ENCODE measurements around the gene DHCR24. TPM values are rescaled to one million over a fixed set of nuclear protein-coding genes. Genes with fewer than 3 reads are reported as not detected.

DHCR24 gene
- total RNA-seq, 1 donor from 2014 or later = 87.2 TPM

GRCh38 chr1:54805466-54805865 is 81.5 kb downstream of the DHCR24 start:
- H3K9me3 Mint-ChIP-seq (ENCODE audit: unreplicated experiment) = no peaks in the 10 kb centered on the region
- TF ChIP-seq CTCF (IDR thresholded peaks at IDR 0.05) = no peak
- H3K27ac Mint-ChIP-seq (ENCODE audit: unreplicated experiment) = no peak overlapping the region
- H3K4me3 Mint-ChIP-seq (ENCODE audit: unreplicated experiment) = no peak overlapping the region
- no peak for DNase-seq (ENCODE audit: extremely low spot score, unreplicated experiment)
- H3K4me1 Mint-ChIP-seq (ENCODE audit: unreplicated experiment) = no peaks in the 10 kb centered on the region
- H3K36me3 Mint-ChIP-seq (ENCODE audit: unreplicated experiment) = no peaks in the 10 kb centered on the region
- H3K27me3 Mint-ChIP-seq (ENCODE audit: unreplicated experiment) = peaks cover 12% of the 10 kb centered on the region

DNA sequence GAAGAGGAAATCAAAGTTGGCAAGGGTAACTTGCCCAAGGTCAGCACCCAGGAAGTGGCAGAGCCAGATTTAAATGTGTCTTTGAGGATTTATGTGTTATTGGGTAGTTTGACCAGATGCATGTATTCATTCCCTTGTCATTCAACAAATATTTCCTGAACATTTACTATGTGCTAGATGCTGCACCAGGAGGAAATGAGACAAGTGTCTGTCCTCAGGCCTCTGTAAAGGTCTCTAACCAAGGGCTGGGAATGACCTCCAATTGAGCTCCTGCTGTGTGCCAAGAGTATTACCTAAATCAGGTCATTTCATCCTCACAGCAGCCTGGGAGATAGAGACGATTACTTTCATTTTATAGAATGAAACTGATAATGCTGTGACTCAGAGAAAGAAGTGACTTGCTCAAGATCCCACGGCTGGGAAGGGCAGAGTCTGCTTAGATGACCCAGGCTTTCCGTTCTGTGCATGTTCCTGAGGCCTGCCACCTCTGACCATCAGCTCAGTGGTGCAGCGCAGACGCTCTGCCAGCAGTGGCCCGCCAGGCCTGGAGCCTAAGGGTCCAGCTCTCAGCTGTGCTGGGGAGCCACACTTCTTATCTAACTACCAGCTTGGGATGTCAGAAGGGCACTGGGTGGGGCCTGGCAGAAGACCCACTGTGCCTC is 82.4 kb downstream of the DHCR24 start:
- H3K4me1 Mint-ChIP-seq (ENCODE audit: unreplicated experiment) = no peaks in the 10 kb centered on the region
- H3K9me3 Mint-ChIP-seq (ENCODE audit: unreplicated experiment) = no peaks in the 10 kb centered on the region
- H3K36me3 Mint-ChIP-seq (ENCODE audit: unreplicated experiment) = no peaks in the 10 kb centered on the region
- no peak for TF ChIP-seq CTCF (IDR thresholded peaks at IDR 0.05)
- H3K27ac Mint-ChIP-seq (ENCODE audit: unreplicated experiment) = no peak overlapping the region
- peaks cover 19% of the 10 kb centered on the region for H3K27me3 Mint-ChIP-seq (ENCODE audit: unreplicated experiment)
- DNase-seq (ENCODE audit: extremely low spot score, unreplicated experiment) = no peak
- no peak overlapping the region for H3K4me3 Mint-ChIP-seq (ENCODE audit: unreplicated experiment)

- Mint-ChIP-seq H3K27ac (ENCODE audit: unreplicated experiment) (no peak overlapping the region), H3K27me3 (ENCODE audit: unreplicated experiment) (peaks cover 23% of the 10 kb centered on the region), H3K4me1 (ENCODE audit: unreplicated experiment) (no peaks in the 10 kb centered on the region), H3K4me3 (ENCODE audit: unreplicated experiment) (no peak overlapping the region), H3K9me3 (ENCODE audit: unreplicated experiment) (no peaks in the 10 kb centered on the region), H3K36me3 (ENCODE audit: unreplicated experiment) (no peaks in the 10 kb centered on the region)
- TF ChIP-seq CTCF (IDR thresholded peaks at IDR 0.05) = no peak
- DNase-seq (ENCODE audit: extremely low spot score, unreplicated experiment) = no peak
Measured at GRCh38 chr1:54803761-54804470, 83.1 kb downstream of the DHCR24 start.

- Mint-ChIP-seq H3K27ac (ENCODE audit: unreplicated experiment) (no peak within 1 kb of the TSS), H3K4me3 (ENCODE audit: unreplicated experiment) (no peak within 1 kb of the TSS), H3K9me3 (ENCODE audit: unreplicated experiment) (no peaks in the 10 kb centered on the region), H3K27me3 (ENCODE audit: unreplicated experiment) (peaks cover 30% of the 10 kb centered on the region), H3K4me1 (ENCODE audit: unreplicated experiment) (no peaks in the 10 kb centered on the region), H3K36me3 (ENCODE audit: unreplicated experiment) (no peaks in the 10 kb centered on the region)
- TF ChIP-seq CTCF (IDR thresholded peaks at IDR 0.05) = no peak
- DNase-seq (ENCODE audit: extremely low spot score, unreplicated experiment) = no peak
Measured at GRCh38 chr1:54800899-54801759, 85.9 kb downstream of the DHCR24 start, which contains the start of gene TTC22. Gene TTC22, minus strand, starts transcription at chr1:54801323. Its CDS starts 160 bp downstream, at chr1:54801163.
